HL-60/S4 treated with retinoic acid at 250 ng/mL for 4 days and 3 days (cell line): ENCODE measurements around the gene SHMT2.
"Not testable (repeated sequence)": the region's sequence is repeated elsewhere in the genome, so short reads cannot be mapped to it uniquely, and the experiment has no call there.

ENCODE experiments used
- in situ Hi-C: fragments of 300-500 bp; cut with MboI; formaldehyde crosslinking; loops from 2 replicates; pipeline ENCODE4 v1.7.0; 2022; ENCODE audit warnings: low sequenced_read_pairs

The SHMT2 gene

GRCh38 chr12:57260366-57260765 is 30.9 kb downstream of the SHMT2 start:
- in situ Hi-C loops: loop anchor here (10.0 kb wide), 1 partner anchor 194 kb away; the partner anchor contains the start of genes GLI1 and INHBE

GRCh38 chr12:57261428-57261865 is 31.9 kb downstream of the SHMT2 start:
- in situ Hi-C loops: loop anchor here (10.0 kb wide), 1 partner anchor 193 kb away; the partner anchor contains the start of genes GLI1 and INHBE

GRCh38 chr12:57262126-57262822 is 32.8 kb downstream of the SHMT2 start:
- in situ Hi-C loops: loop anchor here (10.0 kb wide), 1 partner anchor 193 kb away; the partner anchor contains the start of genes GLI1 and INHBE

- in situ Hi-C loops: loop anchor here (10.0 kb wide), 1 partner anchor 192 kb away; the partner anchor contains the start of genes GLI1 and INHBE
Observed at GRCh38 chr12:57263096-57263495, 33.6 kb downstream of the SHMT2 start.

GRCh38 chr12:57266681-57267080 is 37.2 kb downstream of the SHMT2 start:
- in situ Hi-C loops: loop anchor here (10.0 kb wide), 1 partner anchor 188 kb away; the partner anchor contains the start of genes GLI1 and INHBE

GRCh38 chr12:57268264-57268663 is 38.8 kb downstream of the SHMT2 start:
- in situ Hi-C loops: loop anchor here (10.0 kb wide), 1 partner anchor 187 kb away; the partner anchor contains the start of genes GLI1 and INHBE

- in situ Hi-C loops: no loop called here
Observed at GRCh38 chr12:57270966-57271470, 41.5 kb downstream of the SHMT2 start.

- in situ Hi-C loops: no loop called here
Observed at GRCh38 chr12:57272337-57273151, 43.0 kb downstream of the SHMT2 start.

- in situ Hi-C loops: no loop called here
Observed at GRCh38 chr12:57273516-57273915, 44.0 kb downstream of the SHMT2 start.

- in situ Hi-C loops: not testable (repeated sequence)
Observed at GRCh38 chr12:57276233-57276632, 46.7 kb downstream of the SHMT2 start.

- in situ Hi-C loops: no loop called here
Observed at GRCh38 chr12:57276935-57277563, 47.5 kb downstream of the SHMT2 start.

GRCh38 chr12:57278465-57279381 is 49.2 kb downstream of the SHMT2 start:
- in situ Hi-C loops: no loop called here

- in situ Hi-C loops: no loop called here
Observed at GRCh38 chr12:57280211-57281062, 50.9 kb downstream of the SHMT2 start.

GRCh38 chr12:57282073-57282472 is 52.6 kb downstream of the SHMT2 start:
- in situ Hi-C loops: not testable (repeated sequence)
